HG02943 (cell line): ENCODE data around the gene BRINP3.

ENCODE experiments used
- ATAC-seq: cut with Tn5 transposase; IDR thresholded peaks from one replicate; pipeline ENCODE4 v1.9.1; 2021; ENCODE audit warnings: mild to moderate bottlenecking, low read depth, moderate library complexity; ENCODE audit not compliant: unreplicated experiment

Gene BRINP3

DNA sequence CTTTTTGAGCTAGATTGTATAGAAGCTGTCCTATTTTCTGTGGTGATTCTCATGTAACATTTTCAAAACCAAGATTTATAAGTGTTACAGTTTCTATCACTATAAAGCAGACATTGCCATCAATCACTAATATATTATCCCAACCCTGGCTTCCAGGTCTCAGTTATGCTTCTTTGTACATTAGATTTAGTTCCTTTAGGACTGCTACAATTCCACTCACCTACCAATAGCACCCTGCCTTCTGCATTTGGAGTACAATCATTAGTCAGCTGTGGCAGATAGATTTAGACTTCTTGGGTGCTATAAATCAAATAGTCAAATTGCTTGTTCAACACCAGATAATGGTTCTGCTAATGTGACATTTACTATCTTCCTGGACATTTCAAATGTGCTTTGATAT is 281.6 kb downstream of the BRINP3 start:
- ATAC-seq = no peak

DNA sequence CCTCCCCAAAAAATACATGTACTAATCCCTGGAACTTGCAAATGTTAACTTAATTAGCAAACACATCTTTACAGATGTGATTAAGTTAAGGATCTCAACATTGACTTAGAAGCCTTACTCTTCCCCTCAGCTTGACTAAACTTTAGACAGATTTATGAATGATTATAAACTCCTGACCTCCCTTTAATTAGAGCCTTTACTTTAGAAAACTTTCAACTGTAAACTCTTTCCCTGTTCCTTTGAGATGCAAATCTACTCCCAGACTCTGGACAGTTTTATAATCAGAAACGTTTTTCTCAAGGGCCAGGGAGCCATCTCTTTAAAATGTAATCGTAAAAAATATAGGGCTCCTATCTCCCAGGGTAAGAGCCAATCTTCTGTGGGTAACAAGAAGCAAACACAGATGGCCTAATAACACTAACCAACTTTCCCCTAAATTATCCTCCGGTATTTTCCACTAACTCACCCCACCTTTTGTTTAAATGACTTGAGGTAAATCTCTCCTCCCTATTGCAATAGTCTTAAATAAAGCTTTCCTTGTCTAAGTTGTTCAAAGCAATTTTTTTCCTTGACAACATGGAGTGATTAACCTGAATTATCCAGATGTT is 284.1 kb downstream of the BRINP3 start:
- no peak for ATAC-seq

DNA sequence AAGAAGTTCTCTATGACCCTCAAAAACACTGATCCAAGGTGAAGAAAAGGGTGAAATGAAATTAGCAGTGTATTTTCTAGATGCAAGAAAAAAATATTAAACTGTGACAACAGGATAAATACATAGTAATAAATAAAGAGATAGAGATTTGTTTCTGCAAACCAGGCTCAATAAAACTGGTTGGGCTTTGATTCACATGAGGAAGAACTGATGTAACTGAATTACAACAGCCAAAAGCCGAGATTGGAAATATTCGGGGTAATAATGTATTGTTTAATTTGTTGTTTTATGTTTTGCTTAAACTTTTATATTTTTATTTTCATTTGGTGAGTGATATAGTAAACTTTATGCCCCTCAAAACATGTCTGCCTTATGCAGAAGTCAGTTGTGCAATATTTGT is 285.0 kb downstream of the BRINP3 start:
- no peak for ATAC-seq

DNA sequence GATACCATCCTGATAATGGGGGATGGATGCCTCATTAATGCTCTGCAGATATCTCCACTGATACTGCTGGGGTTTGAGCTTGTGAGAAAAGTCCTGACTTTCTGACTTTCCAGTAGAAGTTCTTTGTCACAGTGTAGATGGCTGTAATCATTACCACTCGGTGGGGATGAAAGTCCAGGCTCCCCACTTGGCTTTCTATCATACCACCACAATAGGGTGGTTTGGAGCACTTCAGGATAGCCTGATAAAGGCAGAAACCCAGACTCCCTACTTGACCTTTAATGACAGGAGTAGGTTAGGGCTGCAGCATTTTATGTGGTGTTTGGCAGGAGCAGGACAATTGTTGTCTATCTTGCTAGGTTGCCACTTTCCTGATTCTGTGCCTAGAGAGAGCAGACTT is 294.1 kb downstream of the BRINP3 start:
- ATAC-seq = no peak

DNA sequence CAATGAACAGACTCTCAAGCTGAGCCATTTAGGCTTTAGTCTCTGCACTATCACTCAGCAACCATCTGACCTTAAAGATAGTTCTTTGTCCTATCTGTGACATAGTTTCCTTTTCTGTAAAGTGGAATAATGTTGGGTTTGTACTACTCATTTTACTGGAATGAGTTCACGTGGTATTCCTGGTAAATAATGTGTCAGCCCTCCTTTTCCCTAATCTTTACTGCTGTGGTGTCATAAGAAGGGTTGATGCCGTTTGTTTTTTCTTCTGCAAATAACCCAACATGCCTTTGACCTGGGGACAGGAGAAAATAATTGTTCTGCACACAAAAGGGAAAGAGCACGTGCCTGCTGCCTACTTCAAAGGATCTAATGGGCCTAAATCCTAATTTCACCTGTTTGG is 297.8 kb downstream of the BRINP3 start:
- ATAC-seq = no peak

DNA sequence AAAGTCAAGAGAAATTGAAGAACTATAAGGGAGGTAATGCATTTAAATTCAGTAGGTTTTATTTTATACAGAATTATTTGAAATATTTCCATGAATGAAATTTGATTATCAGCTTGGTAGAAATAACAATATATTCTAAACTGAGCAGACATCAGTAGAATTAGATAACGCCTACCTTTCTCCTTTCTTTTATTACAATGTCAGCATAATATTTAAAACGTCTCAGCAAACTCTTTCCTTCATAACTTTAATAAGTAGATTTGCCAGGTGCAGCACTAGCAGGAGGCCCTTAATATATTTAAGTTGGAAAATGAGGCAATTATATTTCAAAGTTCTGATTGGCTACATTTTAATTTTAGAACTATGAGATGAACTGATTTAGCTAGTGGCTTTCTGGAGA is 298.8 kb downstream of the BRINP3 start:
- ATAC-seq = no peak

DNA sequence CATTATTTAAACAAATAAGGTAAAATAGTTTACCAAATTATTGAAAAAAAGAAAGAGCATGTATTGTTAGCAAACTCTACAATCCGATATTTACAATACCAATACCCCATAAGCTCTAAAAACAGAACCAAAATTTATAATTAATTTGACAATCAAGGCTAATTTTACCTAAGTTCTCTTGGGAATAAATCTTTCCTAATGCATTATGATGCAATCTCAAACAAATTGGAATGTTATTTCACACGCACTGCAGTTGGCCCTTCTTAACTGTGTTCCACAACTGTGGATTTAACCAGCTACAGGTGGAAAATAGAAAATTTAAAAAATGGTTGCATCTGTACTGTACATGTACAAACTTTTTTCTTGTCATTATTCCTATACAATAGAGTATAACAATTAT is 300.1 kb downstream of the BRINP3 start:
- ATAC-seq = no peak

DNA sequence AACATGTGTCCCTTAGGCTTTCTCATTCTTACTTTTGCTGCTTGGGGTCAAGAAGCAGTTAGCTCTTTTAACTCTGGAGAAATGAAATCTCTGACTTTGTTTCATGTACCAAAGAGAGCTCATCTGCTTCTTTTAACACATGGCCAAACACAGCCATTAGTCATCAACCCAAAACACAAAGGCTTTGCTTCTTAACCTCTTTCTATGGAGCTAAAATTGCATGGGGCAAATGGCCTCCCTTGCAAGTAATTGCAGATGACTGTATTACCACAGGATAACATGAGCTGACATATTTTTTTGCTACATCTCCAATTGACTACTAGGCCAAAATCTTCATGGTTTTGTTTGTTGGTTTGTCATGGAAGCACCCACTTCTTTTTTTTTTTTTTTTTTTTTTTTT is 300.9 kb downstream of the BRINP3 start:
- ATAC-seq = no peak

DNA sequence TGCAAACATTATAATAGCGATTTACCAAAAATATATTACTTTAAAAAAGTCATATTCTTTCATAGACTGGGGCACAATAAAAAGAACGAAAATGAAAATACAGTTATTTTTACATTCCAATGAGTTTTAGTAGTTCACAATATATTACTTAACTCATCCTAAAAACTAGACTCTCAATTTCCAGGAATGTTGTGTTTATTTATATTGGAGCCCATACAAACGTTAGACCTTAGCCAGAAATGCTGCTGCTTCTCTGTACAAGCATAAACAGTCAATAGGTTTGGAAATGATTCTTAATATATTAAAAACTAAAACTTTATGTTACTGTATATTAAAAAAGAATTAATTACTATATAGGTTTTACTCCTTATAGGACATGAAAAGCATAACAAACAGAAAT is 302.3 kb downstream of the BRINP3 start:
- no peak for ATAC-seq

DNA sequence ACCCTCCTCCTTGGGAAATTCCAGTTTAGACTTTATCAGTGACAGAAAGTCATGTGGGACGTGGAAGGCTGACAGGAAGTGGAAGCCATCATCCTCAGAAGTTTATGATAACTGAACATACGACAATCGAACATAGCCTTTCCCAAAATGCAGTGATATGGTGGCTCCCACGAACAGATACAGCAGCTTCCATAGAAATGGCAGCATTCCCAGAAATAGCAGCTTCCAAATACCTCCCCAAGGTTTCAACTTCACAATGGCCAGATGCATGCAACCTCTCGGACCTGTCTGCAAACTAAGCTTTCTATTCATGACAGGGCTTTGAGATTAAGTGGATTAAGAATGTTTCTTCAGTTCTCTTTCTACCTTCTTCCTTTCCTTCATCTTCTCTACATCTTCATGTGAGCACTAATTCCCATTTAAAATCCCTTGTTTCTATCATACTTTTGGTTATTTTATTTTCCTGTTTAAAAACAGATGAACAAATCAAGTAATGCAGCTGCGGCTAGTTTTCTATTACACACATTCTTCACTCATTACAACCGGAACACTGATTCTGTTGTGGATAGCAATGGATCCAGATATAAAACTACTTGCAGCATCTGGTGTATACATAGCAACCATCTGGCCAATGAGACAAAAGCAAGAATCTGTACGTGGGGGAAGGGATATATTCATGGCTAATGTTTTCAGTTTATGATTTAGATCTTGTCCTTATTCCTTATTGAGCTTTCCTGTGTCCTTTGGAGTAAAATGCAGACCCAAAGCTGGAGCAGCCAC is 304.8 kb downstream of the BRINP3 start:
- no peak for ATAC-seq

DNA sequence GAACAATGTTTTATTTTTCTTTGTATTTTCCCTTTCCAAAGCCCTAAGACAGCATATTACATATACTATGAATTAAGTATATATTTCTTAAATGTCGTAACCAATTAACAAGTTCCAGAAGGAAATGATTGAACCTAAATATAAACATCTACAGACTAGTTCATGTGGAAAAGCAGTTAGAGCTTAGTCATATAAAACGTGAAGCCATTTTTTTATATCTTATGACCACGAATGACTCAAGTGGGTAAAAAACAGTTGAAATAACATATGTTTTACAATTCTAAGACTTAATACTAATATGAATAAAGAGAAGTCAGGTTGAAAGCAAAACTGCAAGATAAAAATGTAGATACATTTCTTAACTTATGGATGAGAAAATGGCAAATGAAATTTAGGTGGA is 307.3 kb downstream of the BRINP3 start:
- ATAC-seq = no peak

DNA sequence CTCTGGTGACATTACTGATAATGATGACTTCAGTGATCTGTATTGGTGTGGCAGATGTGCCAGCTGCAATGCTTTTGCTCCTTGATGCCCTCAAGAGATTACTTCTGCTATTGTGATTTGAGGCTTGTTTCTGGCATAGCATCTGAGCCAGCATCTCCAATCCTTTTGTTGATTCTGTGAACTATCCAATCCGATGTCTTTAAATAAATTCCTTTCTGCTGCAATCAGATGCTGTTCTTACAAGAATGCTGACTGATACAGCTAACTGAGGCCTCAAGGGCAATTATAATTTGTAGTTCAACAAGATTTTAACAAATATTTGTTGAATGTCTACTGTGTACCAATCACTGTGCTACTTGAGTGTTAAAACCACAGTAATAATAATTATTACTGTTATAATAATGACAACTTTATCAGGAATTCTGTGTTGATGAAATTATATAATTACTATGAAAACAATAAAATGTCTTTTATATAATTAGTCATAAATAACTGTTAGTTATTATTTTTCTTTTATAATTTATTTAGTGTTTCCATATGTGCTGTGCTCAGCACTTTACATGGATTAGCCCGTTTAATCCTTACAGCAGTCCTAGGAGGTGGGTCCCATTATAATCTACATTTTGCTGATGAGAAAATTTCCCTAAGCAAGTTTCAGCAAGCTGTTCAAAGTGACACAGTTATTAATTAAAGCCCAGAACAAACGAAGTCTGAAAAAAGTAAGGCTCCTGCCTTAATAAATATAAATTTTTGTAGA is 308.2 kb downstream of the BRINP3 start:
- ATAC-seq = no peak

DNA sequence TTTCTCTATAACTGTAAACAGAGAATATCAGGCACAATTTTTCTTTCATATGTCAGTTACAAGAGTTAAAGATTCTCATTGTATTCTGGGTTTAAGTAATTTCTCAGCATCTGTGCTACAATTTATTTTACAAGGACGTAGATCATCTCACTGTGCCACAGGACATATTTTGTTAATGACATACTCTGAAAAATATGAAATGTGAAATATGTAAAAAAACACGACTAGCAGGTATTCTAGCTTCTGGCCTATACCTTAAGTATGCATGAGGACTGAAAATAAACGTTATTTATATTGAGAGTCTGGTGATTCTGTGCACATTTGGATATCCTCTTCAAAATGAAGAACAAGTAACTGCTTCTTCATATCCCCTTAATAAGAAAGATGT is 308.8 kb downstream of the BRINP3 start:
- no peak for ATAC-seq

DNA sequence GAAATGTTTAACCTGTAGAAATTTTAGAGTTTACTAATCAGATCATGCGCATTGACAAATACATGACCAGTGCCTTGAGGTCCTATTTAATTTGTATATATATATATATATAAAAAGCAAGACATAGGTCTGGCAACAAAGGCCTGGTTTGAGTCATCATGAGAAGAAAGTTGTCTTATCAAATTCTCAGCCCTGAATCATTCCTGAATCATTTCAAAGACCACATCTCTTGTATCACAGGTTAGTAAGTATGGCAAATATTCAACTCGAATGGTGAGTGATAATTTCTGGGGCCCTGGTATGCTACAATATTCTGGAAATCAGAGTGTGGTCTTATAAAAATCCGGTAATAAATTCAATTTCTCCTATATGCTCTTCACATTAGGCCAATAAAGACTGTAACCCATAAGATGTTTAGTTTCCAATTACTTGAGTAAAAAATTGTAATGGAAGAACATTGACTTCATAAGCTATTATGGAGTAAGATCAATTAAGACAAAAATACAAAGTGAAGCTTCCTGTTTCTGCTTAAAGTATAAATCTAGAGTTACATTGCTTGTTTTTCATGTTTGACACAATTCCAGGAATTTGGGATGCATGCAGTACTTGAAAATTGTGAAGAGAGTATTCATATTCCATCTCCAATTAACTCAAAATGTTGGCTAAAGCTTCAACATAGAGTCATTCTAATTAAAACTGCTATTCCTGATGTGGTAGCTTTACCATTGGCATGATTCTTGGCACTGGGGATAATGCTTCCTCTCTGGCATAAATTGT is 309.4 kb downstream of the BRINP3 start:
- ATAC-seq = no peak

DNA sequence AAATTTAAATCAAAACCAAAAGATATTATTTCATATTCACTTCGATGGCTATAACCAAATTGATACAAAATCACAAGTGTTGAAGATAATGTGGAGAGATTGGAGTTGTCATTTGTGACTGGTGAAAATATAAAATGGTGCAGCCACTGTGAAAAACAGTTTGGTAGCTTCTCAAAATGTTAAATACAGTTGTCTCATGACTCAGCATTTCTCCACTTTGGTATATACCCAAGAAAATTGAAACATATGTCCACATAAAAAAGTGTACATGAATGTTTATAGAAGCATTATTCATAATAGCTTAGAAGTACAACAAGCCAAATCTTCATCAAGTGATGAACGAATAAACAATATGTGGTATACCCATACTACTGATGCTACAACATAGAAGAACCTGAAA is 318.5 kb downstream of the BRINP3 start:
- ATAC-seq = no peak

DNA sequence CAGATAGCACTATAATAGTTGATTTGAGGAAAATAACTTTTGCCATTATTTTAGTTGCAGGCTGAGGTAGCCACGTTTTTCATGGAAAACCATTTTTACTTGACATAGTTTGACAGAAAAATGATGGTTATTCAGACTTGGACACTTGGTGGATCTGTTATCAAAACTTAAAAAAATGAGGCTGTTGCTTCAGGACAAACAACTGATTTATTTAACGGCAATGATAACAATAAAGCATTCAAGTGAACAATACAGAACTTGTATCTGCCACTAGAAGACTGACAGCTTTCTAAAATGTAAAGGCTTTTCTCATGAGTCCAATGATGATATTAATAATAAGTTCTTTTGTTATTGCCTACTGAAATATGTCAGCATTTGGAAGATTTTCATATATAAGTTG is 322.9 kb downstream of the BRINP3 start:
- no peak for ATAC-seq

DNA sequence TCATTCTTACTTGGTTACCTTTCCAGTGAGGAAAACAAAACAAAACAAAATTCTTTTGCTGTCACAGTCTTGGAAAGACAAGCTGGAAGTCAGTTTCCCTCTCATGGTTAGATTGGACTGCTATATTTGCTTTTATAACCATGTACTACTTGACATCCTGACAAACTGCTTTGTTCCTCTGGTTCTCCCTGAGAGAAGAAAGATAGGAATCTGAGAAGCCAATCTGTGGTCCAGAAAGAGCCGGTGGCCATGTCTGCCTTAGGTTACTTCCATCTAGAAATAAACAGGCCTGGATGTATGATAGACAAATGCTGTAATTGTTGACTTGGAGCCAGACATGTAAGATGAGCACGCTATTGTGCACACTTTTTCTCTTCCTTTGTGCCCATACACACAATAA is 330.0 kb downstream of the BRINP3 start:
- ATAC-seq = no peak

DNA sequence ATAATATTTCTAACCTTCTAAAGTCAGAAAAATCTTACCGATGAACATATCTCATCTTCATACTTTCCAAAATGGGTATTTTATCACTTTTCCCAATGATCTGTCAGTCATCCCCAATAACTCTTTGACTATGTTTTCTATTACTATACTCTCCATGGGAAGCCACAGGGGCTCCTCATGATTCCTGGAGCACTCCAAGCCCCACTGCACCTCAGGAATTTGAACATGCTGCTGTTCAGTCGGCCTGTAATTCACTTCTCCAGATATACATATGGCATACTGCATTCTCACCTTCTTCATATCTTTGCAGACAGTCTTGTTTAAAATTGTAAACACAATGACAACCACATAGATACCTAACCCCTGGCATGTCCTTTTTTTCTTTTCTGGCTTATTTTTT is 333.0 kb downstream of the BRINP3 start:
- no peak for ATAC-seq

DNA sequence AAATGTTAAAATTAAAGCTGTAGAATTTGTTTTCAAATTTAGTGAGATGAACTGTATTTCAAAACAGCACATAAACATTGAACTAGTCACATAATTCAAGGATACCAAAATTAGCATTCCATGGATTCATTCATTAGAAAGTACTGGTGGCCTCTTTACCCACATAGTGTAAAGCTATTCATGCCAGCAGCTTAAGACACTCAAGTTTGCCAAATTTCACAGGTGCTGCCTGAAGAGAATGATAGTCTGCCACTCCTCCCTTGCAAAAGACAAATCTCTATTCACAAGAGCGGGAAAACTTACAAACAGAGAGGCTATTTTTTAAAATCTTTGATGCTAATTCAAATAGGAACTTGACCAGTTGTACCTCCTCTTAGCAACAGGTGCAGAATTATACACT is 337.0 kb downstream of the BRINP3 start:
- no peak for ATAC-seq

DNA sequence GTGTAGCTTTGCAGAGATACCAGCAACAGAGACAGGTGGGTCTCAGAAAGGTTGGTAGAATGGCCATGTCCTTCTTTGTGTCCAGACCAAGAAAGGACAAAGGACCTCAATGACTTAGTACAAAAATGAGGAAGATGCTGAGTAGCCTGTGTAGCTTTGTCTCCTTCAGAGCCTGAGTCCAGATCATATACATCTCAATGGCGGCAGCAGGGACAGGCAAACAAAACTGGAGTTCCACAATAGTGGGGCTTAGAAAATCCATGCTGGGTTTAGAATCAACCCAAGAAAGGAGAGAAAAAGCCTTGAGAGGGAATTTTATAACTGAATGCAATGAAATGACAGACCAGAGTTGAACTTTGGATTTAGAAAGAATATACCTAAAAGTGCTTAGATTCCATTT is 339.0 kb downstream of the BRINP3 start:
- no peak for ATAC-seq

DNA sequence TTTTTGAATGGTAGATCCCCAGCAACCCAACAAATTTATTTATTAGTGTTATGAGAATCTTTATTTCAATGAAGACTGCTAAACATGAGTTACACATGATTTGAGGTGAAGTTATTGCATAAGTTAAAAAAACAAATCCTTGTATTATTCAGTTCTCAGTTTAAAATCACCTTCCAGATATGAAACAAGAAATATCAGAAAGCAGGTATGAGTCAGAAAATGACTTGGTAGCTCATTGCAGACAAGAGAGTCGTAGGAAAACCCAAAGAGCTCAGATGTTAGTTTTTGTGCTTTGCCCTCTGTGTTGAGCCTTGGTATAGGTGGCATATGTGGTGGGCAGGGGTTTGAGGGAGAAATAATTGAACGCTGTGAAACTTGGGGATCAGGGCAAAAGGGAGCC is 339.4 kb downstream of the BRINP3 start:
- no peak for ATAC-seq
